Hair follicle dermal papilla cell (primary cell): ENCODE measurements around the gene CNPY2. TPM values are rescaled to one million over a fixed set of nuclear protein-coding genes. Genes with fewer than 3 reads are reported as not detected.

ENCODE experiments used
- small RNA-seq: library from RNA; depleted of rRNA; stranded (forward); fragments of <200 nt; gene quantifications from one replicate; pipeline ENCODE3, GENCODE V24; 2012
- total RNA-seq: library from RNA; depleted of rRNA; stranded (reverse); fragments of >200 nt; gene quantifications from 2 replicates; pipeline ENCODE4 v1.2.3, GENCODE V29; 2012

The CNPY2 gene
- total RNA-seq: 57.2 and 59.7 TPM in 2 replicates

GRCh38 chr12:56315622-56316473, at the start of gene CNPY2:
Gene CNPY2, minus strand, starts transcription at chr12:56315988. Its CDS starts 771 bp downstream, at chr12:56315217.

GRCh38 chr12:56362130-56363059, 46.6 kb upstream of the CNPY2 start, which contains the start of gene APOF:
Gene APOF, minus strand, starts transcription at chr12:56362857. Its CDS starts 112 bp downstream, at chr12:56362745.

GRCh38 chr12:56359851-56360767, 44.3 kb upstream of the CNPY2 start, which contains the start of gene STAT2:
Gene STAT2, minus strand, starts transcription at chr12:56360107. Its CDS starts 3,536 bp downstream, at chr12:56356571.

GRCh38 chr12:56338308-56339157, 22.7 kb upstream of the CNPY2 start, which contains the start of gene IL23A:
Gene IL23A, plus strand, starts transcription at chr12:56338884. Its CDS starts 161 bp downstream, at chr12:56339045.

GRCh38 chr12:56333679-56334489, 18.1 kb upstream of the CNPY2 start, which contains the start of gene PAN2:
Gene PAN2, minus strand, starts transcription at chr12:56334000. Its CDS starts 906 bp downstream, at chr12:56333094.

GRCh38 chr12:56299853-56300643, 15.7 kb downstream of the CNPY2 start, which contains the start of gene CS:
Gene CS, minus strand, starts transcription at chr12:56300330. Its CDS starts 129 bp downstream, at chr12:56300201.

GRCh38 chr12:56266693-56267442, 48.9 kb downstream of the CNPY2 start, which contains the start of gene COQ10A:
Gene COQ10A, plus strand, starts transcription at chr12:56266942. Its CDS starts 177 bp downstream, at chr12:56267119.

Small RNAs within 50 kb of the gene (small RNA-seq; reads per million reads assigned to genes)
- not detected for gene RNU7-40P

Other genes with a start within 250 kb of the CNPY2 start
- gene ERBB3, start 235.8 kb downstream of the CNPY2 start, total RNA-seq: 0.73 and 2.3 TPM in 2 replicates
- 83.1 and 84.2 TPM in 2 replicates for gene PA2G4, start 211.4 kb downstream of the CNPY2 start, total RNA-seq
- gene RPL41, start 199.4 kb downstream of the CNPY2 start, total RNA-seq: 811 and 982 TPM in 2 replicates
- gene ZC3H10, start 197.7 kb downstream of the CNPY2 start, total RNA-seq: 7.7 and 9.9 TPM in 2 replicates
- 251 and 267 TPM in 2 replicates for gene ESYT1, start 187.7 kb downstream of the CNPY2 start, total RNA-seq
- 53.9 and 65.1 TPM in 2 replicates for gene MYL6B, start 163.4 kb downstream of the CNPY2 start, total RNA-seq
- 831 and 1,406 TPM in 2 replicates for gene MYL6, start 157.6 kb downstream of the CNPY2 start, total RNA-seq
- gene SMARCC2, start 126.5 kb downstream of the CNPY2 start, total RNA-seq: 75.8 and 76.9 TPM in 2 replicates
- gene RNF41, start 94.1 kb downstream of the CNPY2 start, total RNA-seq: 145 and 163 TPM in 2 replicates
- 21.6 and 24.0 TPM in 2 replicates for gene NABP2, start 91.6 kb downstream of the CNPY2 start, total RNA-seq
- not detected in 2 replicates for gene SLC39A5, start 85.9 kb downstream of the CNPY2 start, total RNA-seq
- gene ANKRD52, start 57.6 kb downstream of the CNPY2 start, total RNA-seq: 19.1 and 22.3 TPM in 2 replicates
- 12.4 and 15.6 TPM in 2 replicates for gene COQ10A, start 49.0 kb downstream of the CNPY2 start, total RNA-seq
- gene CS, start 15.7 kb downstream of the CNPY2 start, total RNA-seq: 91.3 and 105 TPM in 2 replicates
- 19.2 and 34.2 TPM in 2 replicates for gene PAN2, start 18.0 kb upstream of the CNPY2 start, total RNA-seq
- gene IL23A, start 22.9 kb upstream of the CNPY2 start, total RNA-seq: not detected in 2 replicates
- gene STAT2, start 44.1 kb upstream of the CNPY2 start, total RNA-seq: 671 and 690 TPM in 2 replicates
- not detected in 2 replicates for gene APOF, start 46.9 kb upstream of the CNPY2 start, total RNA-seq
- gene TIMELESS, start 133.4 kb upstream of the CNPY2 start, total RNA-seq: 2.6 and 3.4 TPM in 2 replicates
- gene MIP, start 138.7 kb upstream of the CNPY2 start, total RNA-seq: 0.32 TPM in 1 of 2 replicates, not detected in the other
- gene SPRYD4, start 152.6 kb upstream of the CNPY2 start, total RNA-seq: 2.8 and 2.9 TPM in 2 replicates
- not detected in 2 replicates for gene GLS2, start 172.2 kb upstream of the CNPY2 start, total RNA-seq
- gene RBMS2, start 205.8 kb upstream of the CNPY2 start, total RNA-seq: 25.7 and 26.0 TPM in 2 replicates